VCaP (cell line): ENCODE data around the gene DENR.

Source experiments
- H3K27ac ChIP-seq: fragments of 450-650 bp; 2 replicates; pipeline ENCODE4 v1.5.1; 2017
- TF ChIP-seq, protein P1 (sequence below): fragments of 450-650 bp; conservative IDR thresholded peaks from 2 replicates; pipeline ENCODE4 v1.5.1; 2017; ENCODE audit warnings: mild to moderate bottlenecking, moderate library complexity

Gene DENR

DNA sequence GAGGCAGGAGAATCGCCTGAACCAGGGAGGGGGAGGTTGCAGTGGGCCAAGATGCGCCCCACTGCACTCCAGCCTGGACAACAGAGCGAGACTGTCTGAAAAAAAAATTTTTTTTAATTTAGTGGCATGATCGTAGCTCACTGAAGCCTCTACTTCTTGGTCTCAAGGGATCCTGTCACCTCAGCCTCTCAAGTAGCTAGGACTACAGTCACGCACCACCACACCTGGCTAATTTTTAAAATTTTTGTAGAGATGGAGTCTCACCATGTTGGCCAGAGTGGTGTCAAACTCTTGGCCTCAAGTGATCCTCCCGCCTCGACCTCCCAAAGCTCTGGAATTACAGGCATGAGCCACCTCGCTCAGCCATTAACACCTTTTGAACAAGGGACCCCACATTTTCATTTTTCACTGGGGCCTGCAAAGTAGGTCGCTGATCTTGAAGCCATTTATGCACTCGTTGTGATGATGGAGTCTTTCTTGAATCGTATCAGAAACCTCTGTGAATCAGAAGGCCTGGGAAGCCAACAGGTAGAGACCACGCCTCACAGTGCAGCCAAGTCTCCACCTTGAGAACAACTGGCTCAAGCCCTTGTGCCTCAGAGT, 27.9 kb upstream of the DENR start:
- TF ChIP-seq, protein P1, sequence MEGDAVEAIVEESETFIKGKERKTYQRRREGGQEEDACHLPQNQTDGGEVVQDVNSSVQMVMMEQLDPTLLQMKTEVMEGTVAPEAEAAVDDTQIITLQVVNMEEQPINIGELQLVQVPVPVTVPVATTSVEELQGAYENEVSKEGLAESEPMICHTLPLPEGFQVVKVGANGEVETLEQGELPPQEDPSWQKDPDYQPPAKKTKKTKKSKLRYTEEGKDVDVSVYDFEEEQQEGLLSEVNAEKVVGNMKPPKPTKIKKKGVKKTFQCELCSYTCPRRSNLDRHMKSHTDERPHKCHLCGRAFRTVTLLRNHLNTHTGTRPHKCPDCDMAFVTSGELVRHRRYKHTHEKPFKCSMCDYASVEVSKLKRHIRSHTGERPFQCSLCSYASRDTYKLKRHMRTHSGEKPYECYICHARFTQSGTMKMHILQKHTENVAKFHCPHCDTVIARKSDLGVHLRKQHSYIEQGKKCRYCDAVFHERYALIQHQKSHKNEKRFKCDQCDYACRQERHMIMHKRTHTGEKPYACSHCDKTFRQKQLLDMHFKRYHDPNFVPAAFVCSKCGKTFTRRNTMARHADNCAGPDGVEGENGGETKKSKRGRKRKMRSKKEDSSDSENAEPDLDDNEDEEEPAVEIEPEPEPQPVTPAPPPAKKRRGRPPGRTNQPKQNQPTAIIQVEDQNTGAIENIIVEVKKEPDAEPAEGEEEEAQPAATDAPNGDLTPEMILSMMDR: no peak
- no peak overlapping the region for H3K27ac ChIP-seq

DNA sequence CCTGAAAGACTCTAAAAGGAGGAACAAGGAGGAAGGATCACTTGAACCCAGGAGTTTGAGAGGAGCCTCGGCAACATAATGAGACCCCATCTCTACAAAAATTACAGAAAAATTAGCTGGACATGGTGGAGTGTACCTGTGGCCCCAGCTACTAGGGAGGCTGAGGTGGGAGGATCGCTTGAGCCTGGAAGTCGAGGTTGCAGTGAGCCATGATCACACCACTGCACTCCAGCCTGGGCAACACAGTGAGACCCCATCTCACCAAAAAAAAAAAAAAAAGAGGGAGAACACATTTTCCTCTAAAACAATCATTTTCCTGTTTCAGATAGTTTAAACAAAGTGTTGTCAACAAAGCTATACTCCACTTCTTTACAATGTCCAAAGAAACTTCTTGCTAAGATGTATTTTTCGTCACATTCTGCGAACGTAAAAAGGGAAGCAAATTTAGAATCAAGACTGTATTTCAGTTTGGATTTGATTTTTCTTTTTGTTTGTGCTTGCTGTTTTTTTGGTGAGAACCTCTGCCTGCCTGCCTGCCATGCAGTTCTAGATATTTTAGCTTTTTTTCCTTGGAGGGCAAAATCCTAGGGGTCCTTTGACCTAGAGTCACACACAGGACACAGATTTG, 27.1 kb upstream of the DENR start:
- H3K27ac ChIP-seq: no peak overlapping the region
- TF ChIP-seq, protein P1: no peak

DNA sequence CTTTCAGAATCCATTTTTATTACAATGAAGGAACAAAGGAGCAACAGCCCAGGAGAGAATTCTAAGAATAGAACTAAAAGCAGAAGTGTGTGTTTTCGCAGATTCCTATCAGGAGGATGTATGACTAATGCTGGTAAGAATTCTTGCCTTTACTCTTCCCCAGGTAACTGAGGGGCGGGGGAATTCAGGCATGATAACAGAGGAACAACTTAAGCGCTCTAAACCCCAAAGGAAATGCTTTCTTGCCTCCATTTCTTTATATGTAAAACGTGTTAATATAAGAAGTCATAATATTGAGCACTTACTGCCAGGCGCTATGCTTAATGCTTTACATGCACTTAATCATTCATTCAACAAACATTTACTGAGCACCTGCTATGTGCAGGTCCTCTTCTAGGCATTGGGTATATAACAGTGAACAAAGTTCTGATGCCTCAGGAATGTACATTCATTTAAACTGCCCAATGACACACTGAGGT, 26.5 kb upstream of the DENR start:
- TF ChIP-seq, protein P1: no peak
- H3K27ac ChIP-seq: no peak overlapping the region

DNA sequence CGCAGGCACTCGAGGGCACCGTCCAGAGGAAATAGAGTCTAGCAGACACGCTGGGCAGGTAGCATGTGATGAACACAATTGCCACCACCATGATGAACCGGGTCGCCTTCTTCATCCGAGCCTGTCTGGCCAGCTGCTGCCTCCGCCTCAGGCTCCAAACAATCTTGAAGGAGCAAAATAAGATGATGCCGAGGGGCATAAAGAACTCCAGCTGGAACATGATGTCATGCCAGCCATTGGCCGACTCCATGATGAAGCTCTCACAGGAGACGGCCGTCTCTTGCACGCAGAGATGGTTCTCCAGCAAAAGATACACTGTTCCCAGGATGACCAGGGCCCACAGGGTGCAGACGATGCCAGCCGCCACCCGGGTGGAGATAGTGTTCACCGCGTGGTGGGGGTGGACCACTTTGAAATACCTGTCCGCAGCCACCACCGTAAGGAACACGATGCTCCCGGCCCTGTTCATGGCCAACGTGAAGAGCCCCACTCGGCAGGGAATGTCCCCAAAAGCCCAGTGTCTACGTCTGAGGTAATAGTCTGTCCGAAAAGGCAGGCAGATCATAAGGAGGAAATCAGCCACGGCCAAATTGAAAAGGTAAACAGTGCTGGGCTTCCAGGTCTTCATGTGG, 22.9 kb upstream of the DENR start:
- TF ChIP-seq, protein P1: no peak
- peak overlapping the region; percentile 58 for H3K27ac ChIP-seq

DNA sequence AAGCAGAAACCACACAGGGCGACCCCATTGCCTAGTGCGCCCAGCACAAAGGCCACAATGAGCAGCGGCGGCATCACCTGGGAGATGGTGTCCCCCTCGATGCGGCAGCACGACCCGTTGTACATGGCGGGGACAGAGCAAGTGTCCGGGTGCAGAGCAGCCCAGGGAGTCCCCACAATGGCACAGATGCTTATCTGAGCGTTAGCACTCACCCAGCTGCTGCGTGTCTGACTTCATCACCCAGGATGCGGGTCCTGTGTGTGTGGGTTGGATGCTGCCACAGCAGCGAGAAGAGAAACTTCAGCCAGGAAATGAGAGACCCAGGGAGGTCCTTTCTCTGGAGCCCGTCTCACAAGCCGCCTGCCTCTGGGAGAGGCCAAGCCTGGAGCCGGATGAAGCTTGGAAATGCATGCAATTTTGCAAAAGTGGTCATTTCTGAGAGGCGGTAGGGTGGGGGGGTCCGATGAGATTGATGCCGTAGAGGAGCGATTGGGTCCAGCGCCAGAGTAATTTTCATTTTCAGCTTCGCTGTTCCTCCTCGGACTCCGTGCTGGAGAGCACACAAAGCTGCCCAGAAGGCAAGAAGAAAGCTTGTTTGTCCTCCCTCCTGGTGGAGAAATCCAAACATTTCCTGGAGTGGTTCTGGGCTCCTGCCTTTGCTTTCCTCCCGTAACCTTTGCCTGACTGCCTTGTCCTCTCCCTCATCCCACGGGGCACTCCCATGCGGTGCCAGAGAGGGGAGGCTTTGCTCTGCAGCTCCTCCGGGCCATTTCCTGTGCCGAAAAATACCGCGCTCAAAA, 22.2 kb upstream of the DENR start, which contains the start of gene HCAR1:
Gene HCAR1, minus strand, starts transcription at position 630 of the 800 bp plus-strand sequence. Its CDS starts 505 bp downstream, at position 125.
- peak within 1 kb of the TSS; percentile 58 for H3K27ac ChIP-seq
- TF ChIP-seq, protein P1: no peak

DNA sequence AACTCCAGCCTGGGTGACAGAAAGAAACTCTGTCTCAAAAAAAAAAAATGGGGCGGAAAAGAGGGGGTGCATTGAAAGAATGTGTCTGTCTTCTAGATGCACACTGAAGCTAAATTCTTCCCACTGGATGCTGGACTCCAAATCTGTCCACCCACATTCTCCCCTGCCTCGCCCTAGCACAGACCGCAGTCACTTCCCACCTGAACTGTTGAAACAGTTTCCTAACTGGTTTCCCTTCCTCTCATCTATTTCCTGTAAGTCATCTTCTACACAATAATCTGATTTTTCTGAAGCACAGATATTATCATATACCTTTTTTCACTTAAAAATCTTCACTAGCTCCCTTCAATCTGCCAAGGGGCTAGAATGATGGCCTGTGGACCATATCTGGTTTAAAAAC, 20.5 kb upstream of the DENR start:
- TF ChIP-seq, protein P1: no peak
- H3K27ac ChIP-seq: no peak overlapping the region

DNA sequence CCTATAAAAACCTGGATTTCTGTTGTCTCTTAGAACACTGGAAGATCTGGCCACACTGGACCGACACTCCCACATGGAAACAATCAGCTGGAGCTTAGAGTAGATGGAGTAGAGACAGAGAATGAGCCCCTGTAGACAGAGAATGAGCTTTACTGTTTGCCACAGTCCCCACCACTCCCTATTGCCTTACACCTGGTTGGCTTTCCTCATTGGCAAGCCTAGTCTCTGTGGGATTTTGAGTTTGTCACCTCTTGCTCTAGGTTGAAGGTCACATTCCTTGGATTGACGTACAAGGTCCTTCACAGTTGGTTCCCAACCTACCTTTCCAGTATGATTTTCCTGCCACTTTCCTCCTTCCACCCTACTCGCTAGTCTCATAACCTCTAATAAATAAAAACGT, 20.0 kb upstream of the DENR start:
- TF ChIP-seq, protein P1: no peak
- H3K27ac ChIP-seq: no peak overlapping the region
